GM12872 (cell line): ENCODE measurements around the gene CMTM6.

Experiments
- CTCF ChIP-seq: IDR thresholded peaks from 3 replicates; pipeline ENCODE4 v1.5.1; 2011; ENCODE audit warnings: low read depth, mild to moderate bottlenecking, low read length, moderate library complexity; ENCODE audit not compliant: insufficient read depth

The CMTM6 gene

GRCh38 chr3:32432045-32432710 lies 70.5 kb downstream of the CMTM6 start:
- no peak for TF ChIP-seq CTCF

GRCh38 chr3:32431481-32431880 lies 71.2 kb downstream of the CMTM6 start:
- no peak for TF ChIP-seq CTCF
